K562 (cell line): ENCODE results near the gene BANK1.

Experiments used
- CBX5 ChIP-seq: IDR thresholded peaks from 2 replicates; pipeline ENCODE4 v1.6.1; 2014; ENCODE audit warnings: low read depth, borderline replicate concordance
- FOXJ3 ChIP-seq: sonication (generic); formaldehyde crosslinking; IDR thresholded peaks from 2 replicates; pipeline ENCODE4 v1.4.0; 2020; ENCODE audit warnings: mild to moderate bottlenecking, missing genetic modification reagents
- POLR2AphosphoS5 ChIP-seq: IDR thresholded peaks from 2 replicates; pipeline ENCODE4 v1.6.1; 2011; ENCODE audit warnings: mild to moderate bottlenecking, low read depth, low read length, moderate library complexity; ENCODE audit not compliant: control insufficient read depth, insufficient read depth
- SMC3 ChIP-seq: conservative IDR thresholded peaks from 2 replicates; pipeline ENCODE4 v1.6.1; 2011; ENCODE audit warnings: low read depth, low read length, improper control_type of control experiment; ENCODE audit not compliant: insufficient read depth

GRCh38 chr4:101969965-101970364 lies 179.4 kb downstream of the BANK1 start:
- TF ChIP-seq FOXJ3 (CRISPR knock-in tag) (no peak), SMC3 (no peak), POLR2AphosphoS5 (no peak), CBX5 (no peak)
